CD4-positive, alpha-beta T cell treated with Interleukin-2 at 100 ng/mL for 4 hours (primary cell): ENCODE data around the gene OLFM3.

Experiments
- DNase-seq: peaks from one replicate; pipeline ENCODE4 v3.0.0-alpha.2; 2020; ENCODE audit warnings: low spot score

Gene OLFM3

GRCh38 chr1:101847626-101848025 is 149.1 kb downstream of the OLFM3 start:
- DNase-seq = no peak

- DNase-seq = no peak
Observed at GRCh38 chr1:101846820-101847219, 149.9 kb downstream of the OLFM3 start.

GRCh38 chr1:101843160-101843559 is 153.6 kb downstream of the OLFM3 start:
- DNase-seq = no peak

GRCh38 chr1:101841824-101842223 is 154.9 kb downstream of the OLFM3 start:
- no peak for DNase-seq

GRCh38 chr1:101835988-101836387 is 160.7 kb downstream of the OLFM3 start:
- DNase-seq = no peak

GRCh38 chr1:101833312-101833711 is 163.4 kb downstream of the OLFM3 start:
- DNase-seq = no peak

GRCh38 chr1:101826416-101826815 is 170.3 kb downstream of the OLFM3 start:
- DNase-seq = no peak

- no peak for DNase-seq
Observed at GRCh38 chr1:101820071-101820470, 176.7 kb downstream of the OLFM3 start.

- DNase-seq = no peak
Observed at GRCh38 chr1:101816262-101816661, 180.5 kb downstream of the OLFM3 start.

- DNase-seq = no peak
Observed at GRCh38 chr1:101798417-101798816, 198.3 kb downstream of the OLFM3 start.

- no peak for DNase-seq
Observed at GRCh38 chr1:101797722-101798121, 199.0 kb downstream of the OLFM3 start.

- no peak for DNase-seq
Observed at GRCh38 chr1:101781201-101781831, 215.4 kb downstream of the OLFM3 start.

- no peak for DNase-seq
Observed at GRCh38 chr1:101769520-101769919, 227.2 kb downstream of the OLFM3 start.

GRCh38 chr1:101757985-101758384 is 238.7 kb downstream of the OLFM3 start:
- no peak for DNase-seq

GRCh38 chr1:101756411-101756810 is 240.3 kb downstream of the OLFM3 start:
- DNase-seq = no peak
